Bronchial epithelial cell (primary cell): Measurements from ENCODE around the gene TMEM51. TPM values are rescaled to one million over a fixed set of nuclear protein-coding genes. Genes with fewer than 3 reads are reported as not detected.

Source experiments
- DNase-seq: peaks from one replicate; pipeline ENCODE4 v3.0.0-alpha.2; 2010; ENCODE audit warnings: low read depth
- FAIRE-seq: peaks from 2 replicates; lab custom pipeline; 2011; peaks lifted over from hg19 to GRCh38; lab: Jason Lieb, UNC
- H3K27me3 ChIP-seq: 2 replicates; pipeline ENCODE4 v1.5.1; 2011; ENCODE audit warnings: low read length; ENCODE audit not compliant: control insufficient read depth, insufficient read depth
- H3K36me3 ChIP-seq: 2 replicates; pipeline ENCODE4 v1.5.1; 2011; ENCODE audit warnings: low read length; ENCODE audit not compliant: control insufficient read depth, insufficient read depth
- H3K4me3 ChIP-seq: 2 replicates; pipeline ENCODE4 v1.5.1; 2011; ENCODE audit warnings: mild to moderate bottlenecking, low read depth, low read length, control low read depth
- total RNA-seq: library from RNA; depleted of rRNA; stranded (reverse); fragments of >200 nt; gene quantifications from 2 replicates; pipeline ENCODE4 v1.2.1, GENCODE V29; 2014
- TF ChIP-seq, protein P1 (sequence below): IDR thresholded peaks from 2 replicates; pipeline ENCODE4 v1.5.1; 2011; ENCODE audit warnings: mild to moderate bottlenecking, moderate library complexity, low read length, control low read depth, inconsistent platforms; ENCODE audit not compliant: insufficient read depth, severe bottlenecking

The TMEM51 gene
- total RNA-seq, 1 donor from 2014 or later: 5.3 TPM

DNA sequence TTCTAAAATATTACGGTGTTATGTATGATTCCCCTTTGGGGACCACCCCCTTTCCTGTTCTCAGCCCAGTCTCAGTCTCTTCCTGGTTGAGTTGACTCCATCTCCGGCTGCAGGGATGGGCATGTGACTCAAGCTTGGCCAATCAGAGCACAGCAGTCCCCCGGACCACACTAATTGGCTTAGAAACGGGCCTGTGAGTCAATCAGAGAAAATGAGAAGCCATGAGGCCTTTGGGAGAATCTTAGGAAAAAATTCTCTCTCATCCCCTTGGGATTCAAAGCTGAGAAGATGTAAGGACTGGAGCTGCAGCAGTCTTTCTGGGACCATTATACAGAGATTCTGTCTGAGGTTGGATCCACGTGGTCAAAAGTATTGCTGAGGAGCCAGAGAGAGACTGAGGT lies 82.8 kb downstream of the TMEM51 start:
- TF ChIP-seq, protein P1, sequence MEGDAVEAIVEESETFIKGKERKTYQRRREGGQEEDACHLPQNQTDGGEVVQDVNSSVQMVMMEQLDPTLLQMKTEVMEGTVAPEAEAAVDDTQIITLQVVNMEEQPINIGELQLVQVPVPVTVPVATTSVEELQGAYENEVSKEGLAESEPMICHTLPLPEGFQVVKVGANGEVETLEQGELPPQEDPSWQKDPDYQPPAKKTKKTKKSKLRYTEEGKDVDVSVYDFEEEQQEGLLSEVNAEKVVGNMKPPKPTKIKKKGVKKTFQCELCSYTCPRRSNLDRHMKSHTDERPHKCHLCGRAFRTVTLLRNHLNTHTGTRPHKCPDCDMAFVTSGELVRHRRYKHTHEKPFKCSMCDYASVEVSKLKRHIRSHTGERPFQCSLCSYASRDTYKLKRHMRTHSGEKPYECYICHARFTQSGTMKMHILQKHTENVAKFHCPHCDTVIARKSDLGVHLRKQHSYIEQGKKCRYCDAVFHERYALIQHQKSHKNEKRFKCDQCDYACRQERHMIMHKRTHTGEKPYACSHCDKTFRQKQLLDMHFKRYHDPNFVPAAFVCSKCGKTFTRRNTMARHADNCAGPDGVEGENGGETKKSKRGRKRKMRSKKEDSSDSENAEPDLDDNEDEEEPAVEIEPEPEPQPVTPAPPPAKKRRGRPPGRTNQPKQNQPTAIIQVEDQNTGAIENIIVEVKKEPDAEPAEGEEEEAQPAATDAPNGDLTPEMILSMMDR: no peak
- Histone ChIP-seq H3K27me3 (no peaks in the 10 kb centered on the region), H3K4me3 (no peak overlapping the region), H3K36me3 (no peaks in the 10 kb centered on the region)
- no peak for DNase-seq
- FAIRE-seq: no peak

DNA sequence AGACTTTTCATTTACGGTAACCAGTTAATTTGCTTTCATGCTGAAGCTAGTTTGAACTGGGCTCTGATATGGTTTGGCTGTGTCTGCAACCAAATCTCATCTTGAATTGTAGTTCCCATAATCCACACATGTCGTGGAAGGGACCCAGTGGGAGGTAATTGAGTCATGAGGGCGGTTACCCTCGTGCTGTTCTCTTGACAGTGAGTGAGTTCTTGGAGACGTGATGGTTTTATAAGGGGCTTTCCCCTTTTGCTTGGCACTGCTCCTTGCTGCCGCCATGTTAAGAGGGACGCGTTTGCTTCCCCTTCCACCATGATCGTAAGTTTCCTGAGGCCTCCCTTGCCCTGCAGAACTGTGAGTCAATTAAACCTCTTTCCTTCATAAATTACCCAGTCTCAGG lies 83.2 kb downstream of the TMEM51 start:
- no peak overlapping the region for H3K4me3 ChIP-seq
- no peak for DNase-seq
- H3K27me3 ChIP-seq: no peaks in the 10 kb centered on the region
- TF ChIP-seq, protein P1: no peak
- FAIRE-seq: no peak
- no peaks in the 10 kb centered on the region for H3K36me3 ChIP-seq

DNA sequence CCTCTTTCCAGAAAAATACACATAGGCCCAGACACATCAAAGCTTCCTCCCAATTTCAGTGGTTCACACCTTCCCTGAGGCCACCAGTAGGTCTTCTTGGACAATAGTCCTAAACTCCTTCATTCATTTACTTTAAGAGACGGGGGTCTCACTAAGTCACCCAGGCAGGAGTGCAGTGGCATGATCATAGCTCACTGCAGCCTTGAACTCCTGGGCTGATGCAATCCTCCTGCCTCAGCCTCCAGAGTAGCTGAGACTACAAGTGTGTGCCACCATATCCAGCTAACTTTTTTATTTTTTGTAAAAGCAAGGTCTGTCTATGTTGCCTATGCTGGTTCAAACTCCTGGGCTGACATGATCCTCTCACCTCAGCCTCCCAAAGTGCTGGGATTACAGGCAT lies 85.2 kb downstream of the TMEM51 start:
- Histone ChIP-seq H3K4me3 (no peak overlapping the region), H3K36me3 (no peaks in the 10 kb centered on the region), H3K27me3 (no peaks in the 10 kb centered on the region)
- FAIRE-seq (no peak), DNase-seq (no peak)
- TF ChIP-seq, protein P1: no peak

DNA sequence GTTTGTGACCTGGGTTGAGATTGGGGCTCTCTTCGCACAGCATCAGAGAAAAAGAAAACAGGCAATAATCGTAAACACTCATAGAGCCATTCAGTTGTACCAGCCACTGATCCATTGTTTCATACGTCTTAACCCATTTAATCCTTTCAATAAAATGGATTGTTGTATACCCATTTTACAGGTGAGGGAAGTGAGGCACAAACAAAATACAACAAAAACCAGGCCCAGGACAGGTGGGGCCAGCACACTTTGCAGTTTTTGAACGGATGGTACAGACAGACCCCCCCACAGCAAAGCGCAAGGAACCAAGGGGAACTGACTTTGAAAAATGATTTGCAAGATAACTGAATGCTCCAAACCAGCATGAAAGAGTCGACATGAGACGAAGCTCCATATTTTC lies 89.2 kb downstream of the TMEM51 start:
- TF ChIP-seq, protein P1: no peak
- no peaks in the 10 kb centered on the region for H3K27me3 ChIP-seq
- H3K4me3 ChIP-seq: no peak overlapping the region
- no peaks in the 10 kb centered on the region for H3K36me3 ChIP-seq
- no peak for FAIRE-seq
- no peak for DNase-seq

DNA sequence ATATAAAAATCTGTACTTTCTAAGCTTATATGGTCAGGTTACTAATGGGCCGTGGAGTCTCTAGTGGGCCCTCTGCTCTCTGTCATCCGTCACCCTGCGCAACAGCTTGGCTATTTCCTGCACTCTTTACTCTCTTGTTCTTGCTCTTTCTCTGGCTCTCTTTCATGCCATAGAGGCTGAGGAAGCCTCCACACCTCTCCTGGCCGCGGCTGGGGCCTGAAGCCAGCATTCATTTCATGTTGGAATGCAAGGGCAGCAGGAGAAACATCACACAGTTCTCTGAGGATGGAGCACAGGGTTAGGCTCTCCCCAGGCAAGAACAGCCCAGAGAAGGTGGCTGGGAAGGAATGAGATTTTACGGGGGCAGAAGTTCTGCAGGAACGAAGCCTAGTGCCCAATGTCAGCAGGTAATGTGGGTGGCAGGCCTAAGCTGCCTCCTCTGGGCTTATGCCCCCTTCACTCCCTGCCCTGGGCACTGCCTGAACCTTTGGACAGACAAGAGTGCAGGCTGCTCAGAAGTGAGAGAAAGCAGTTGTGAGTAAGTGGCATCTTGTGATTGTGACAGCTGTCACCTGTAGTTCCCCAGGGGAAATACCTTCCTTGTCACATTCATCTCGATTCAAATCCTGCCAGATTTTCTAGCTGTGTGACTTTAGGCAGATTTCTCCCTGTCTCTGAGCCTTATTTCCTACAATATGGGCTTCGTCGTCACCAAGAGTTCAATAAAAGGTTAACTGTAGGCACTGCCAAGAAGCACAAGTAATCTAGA lies 89.9 kb downstream of the TMEM51 start:
- no peaks in the 10 kb centered on the region for H3K27me3 ChIP-seq
- H3K4me3 ChIP-seq: no peak overlapping the region
- TF ChIP-seq, protein P1: no peak
- no peaks in the 10 kb centered on the region for H3K36me3 ChIP-seq
- DNase-seq: no peak
- FAIRE-seq: no peak

DNA sequence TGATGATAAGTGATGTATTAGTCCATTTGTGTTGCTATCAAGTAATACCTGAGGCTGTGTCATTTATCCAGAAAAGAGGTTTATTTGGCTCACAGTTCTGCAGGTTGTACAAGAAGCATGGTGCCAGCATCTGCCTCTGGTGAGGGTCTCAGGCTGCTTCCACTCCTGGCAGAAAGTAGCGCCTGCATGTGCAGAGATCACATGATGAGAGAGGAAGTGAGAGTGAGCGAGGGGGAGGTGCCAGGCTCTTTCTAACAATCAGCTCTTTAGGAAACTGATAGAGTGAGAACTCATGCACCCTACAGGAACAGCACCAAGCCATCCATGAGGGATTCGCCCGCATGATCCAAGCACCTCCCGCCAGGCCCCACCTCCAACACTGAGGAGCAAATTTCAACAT lies 91.3 kb downstream of the TMEM51 start:
- DNase-seq (no peak), FAIRE-seq (no peak)
- TF ChIP-seq, protein P1: no peak
- Histone ChIP-seq H3K36me3 (no peaks in the 10 kb centered on the region), H3K27me3 (no peaks in the 10 kb centered on the region), H3K4me3 (no peak overlapping the region)
